Kidney epithelial cell (primary cell): ENCODE measurements around the gene MEPCE. TPM values are rescaled to one million over a fixed set of nuclear protein-coding genes. Genes with fewer than 3 reads are reported as not detected.
"Not testable (repeated sequence)": the region's sequence is repeated elsewhere in the genome, so short reads cannot be mapped to it uniquely, and the experiment has no call there.

Experiments
- DNase-seq: peaks from one replicate; pipeline ENCODE4 v3.0.0-alpha.2; 2010; ENCODE audit warnings: low read depth
- H3K27me3 ChIP-seq: 2 replicates; pipeline ENCODE4 v1.6.0; 2011; ENCODE audit warnings: low read length; ENCODE audit not compliant: control insufficient read depth, insufficient read depth
- H3K36me3 ChIP-seq: 2 replicates; pipeline ENCODE4 v1.5.1; 2011; ENCODE audit warnings: low read length; ENCODE audit not compliant: control insufficient read depth, insufficient read depth
- H3K4me3 ChIP-seq: 2 replicates; pipeline ENCODE4 v1.5.1; 2011; ENCODE audit warnings: low read depth, mild to moderate bottlenecking, control low read depth, low read length
- CTCF ChIP-seq: IDR thresholded peaks from 2 replicates; pipeline ENCODE4 v1.5.1; 2011; ENCODE audit warnings: mild to moderate bottlenecking, moderate library complexity, low read length, control low read depth, inconsistent platforms; ENCODE audit not compliant: insufficient read depth, poor library complexity, severe bottlenecking
- total RNA-seq: library from RNA; depleted of rRNA; stranded (reverse); fragments of >200 nt; gene quantifications from 2 replicates; pipeline ENCODE4 v1.2.3, GENCODE V29; 2015

The MEPCE gene
- total RNA-seq, 1 donor from 2014 or later = 29.7 TPM

GRCh38 chr7:100434297-100435144, 4.9 kb downstream of the MEPCE start:
- H3K27me3 ChIP-seq = no peaks in the 10 kb centered on the region
- H3K36me3 ChIP-seq = peaks cover 2% of the 10 kb centered on the region
- DNase-seq = no peak
- H3K4me3 ChIP-seq = peak overlapping the region; percentile 95
- no peak for TF ChIP-seq CTCF

GRCh38 chr7:100435401-100436304, 6.0 kb downstream of the MEPCE start:
- H3K36me3 ChIP-seq = peaks cover 2% of the 10 kb centered on the region
- DNase-seq = no peak
- peak overlapping the region; percentile 95 for H3K4me3 ChIP-seq
- no peak for TF ChIP-seq CTCF
- no peaks in the 10 kb centered on the region for H3K27me3 ChIP-seq

GRCh38 chr7:100437150-100438100, 7.8 kb downstream of the MEPCE start:
- H3K27me3 ChIP-seq = no peaks in the 10 kb centered on the region
- TF ChIP-seq CTCF = no peak
- H3K4me3 ChIP-seq = no peak overlapping the region
- peaks cover 2% of the 10 kb centered on the region for H3K36me3 ChIP-seq
- DNase-seq = no peak

DNA sequence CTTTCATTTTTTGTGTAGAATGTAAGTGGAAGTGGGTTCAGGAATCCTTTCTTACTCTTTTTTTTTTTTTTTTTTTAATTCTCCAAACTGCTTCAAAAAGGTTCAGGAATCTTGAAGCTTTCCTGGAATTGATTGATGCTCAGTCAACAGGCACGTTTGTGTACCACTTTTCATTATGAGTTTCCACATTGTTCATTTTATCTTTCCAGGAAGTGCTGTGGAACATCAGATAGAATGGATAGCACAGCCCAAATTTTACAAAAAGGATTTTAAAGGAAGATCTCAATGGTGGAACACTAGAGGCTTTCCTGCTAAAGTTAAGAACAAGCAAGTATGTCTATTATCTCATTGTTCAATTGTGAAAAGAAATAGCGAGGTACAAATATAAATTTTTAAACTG, 8.5 kb downstream of the MEPCE start:
- Histone ChIP-seq H3K4me3 (no peak overlapping the region), H3K36me3 (no peaks in the 10 kb centered on the region), H3K27me3 (no peaks in the 10 kb centered on the region)
- no peak for DNase-seq
- TF ChIP-seq CTCF = no peak

- H3K4me3 ChIP-seq, H3K36me3 ChIP-seq, DNase-seq, H3K27me3 ChIP-seq: not testable (repeated sequence)
Measured at GRCh38 chr7:100438731-100439130, 9.1 kb downstream of the MEPCE start.

GRCh38 chr7:100439244-100439643, 9.6 kb downstream of the MEPCE start:
- DNase-seq, H3K36me3 ChIP-seq, H3K27me3 ChIP-seq, H3K4me3 ChIP-seq: not testable (repeated sequence)
